ENCODE data around the gene COTL1. TPM values are rescaled to one million over a fixed set of nuclear protein-coding genes. Genes with fewer than 3 reads are reported as not detected.
"Not testable (repeated sequence)": the region's sequence is repeated elsewhere in the genome, so short reads cannot be mapped to it uniquely, and the experiment has no call there.

Gene COTL1
- total RNA-seq, 2 donors from 2014 or later: 79.1 to 138 TPM

DNA sequence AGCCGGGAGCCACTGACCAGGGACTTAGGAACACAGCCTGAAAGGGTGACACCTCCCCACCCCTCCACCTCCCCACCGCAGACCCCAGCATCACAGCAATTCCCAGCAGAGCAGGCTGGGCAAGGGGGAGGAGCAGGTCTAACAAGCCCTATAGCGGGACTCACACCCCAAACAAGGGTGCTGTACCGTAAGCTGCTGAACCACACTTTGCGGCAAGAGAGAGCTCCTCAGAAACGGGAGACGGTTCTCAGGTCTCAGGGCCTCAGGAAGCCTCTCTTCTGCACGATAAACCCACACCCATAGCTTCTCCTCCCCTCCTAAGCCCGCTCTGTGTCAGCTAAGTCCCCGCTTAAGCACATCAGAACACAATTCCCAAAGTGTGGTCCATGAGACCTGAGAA, 11.7 kb upstream of the COTL1 start:
- H3K4me3 ChIP-seq: no peak overlapping the region
- no peak for DNase-seq
- intact Hi-C loops (cut with DNase I): no loop called here
- no peak overlapping the region for H3K9ac ChIP-seq (ENCODE audit: low read depth in 2 of 2, low read length in 2 of 2)
- TF ChIP-seq, protein P1, sequence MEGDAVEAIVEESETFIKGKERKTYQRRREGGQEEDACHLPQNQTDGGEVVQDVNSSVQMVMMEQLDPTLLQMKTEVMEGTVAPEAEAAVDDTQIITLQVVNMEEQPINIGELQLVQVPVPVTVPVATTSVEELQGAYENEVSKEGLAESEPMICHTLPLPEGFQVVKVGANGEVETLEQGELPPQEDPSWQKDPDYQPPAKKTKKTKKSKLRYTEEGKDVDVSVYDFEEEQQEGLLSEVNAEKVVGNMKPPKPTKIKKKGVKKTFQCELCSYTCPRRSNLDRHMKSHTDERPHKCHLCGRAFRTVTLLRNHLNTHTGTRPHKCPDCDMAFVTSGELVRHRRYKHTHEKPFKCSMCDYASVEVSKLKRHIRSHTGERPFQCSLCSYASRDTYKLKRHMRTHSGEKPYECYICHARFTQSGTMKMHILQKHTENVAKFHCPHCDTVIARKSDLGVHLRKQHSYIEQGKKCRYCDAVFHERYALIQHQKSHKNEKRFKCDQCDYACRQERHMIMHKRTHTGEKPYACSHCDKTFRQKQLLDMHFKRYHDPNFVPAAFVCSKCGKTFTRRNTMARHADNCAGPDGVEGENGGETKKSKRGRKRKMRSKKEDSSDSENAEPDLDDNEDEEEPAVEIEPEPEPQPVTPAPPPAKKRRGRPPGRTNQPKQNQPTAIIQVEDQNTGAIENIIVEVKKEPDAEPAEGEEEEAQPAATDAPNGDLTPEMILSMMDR (IDR thresholded peaks at IDR 0.05): no peak
- H3K27ac ChIP-seq: no peak overlapping the region
- no peaks in the 10 kb centered on the region for H3K27me3 ChIP-seq
- H3K4me1 ChIP-seq: no peaks in the 10 kb centered on the region
- no peaks in the 10 kb centered on the region for H3K9me3 ChIP-seq
- H3K36me3 ChIP-seq: no peaks in the 10 kb centered on the region

DNA sequence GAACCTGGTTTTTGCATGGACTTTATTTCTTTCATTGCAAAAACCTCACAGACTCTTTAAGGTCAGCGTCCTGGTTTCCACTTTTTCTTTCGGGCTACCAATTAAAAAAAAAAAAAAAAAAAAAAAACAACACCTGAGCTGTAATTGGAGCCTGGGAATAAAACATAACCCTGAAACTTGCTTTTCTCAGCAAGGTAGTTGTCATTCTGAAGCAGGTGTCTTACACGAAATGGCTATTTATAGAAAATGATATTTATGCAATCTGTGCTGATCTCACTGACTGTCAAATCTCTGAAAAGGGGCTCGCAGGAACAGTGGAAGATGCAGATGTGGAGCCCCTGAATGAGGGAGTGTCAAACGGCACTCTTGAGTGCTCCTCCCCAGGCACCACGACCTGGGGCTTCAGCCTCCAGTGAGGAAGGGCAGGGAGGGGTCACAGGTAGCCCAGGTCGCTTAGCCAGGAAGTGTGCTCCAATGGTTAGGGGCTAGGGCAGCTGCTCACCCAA, 10.4 kb upstream of the COTL1 start:
- intact Hi-C loops (cut with DNase I): no loop called here
- Histone ChIP-seq H3K9me3 (no peaks in the 10 kb centered on the region), H3K27me3 (no peaks in the 10 kb centered on the region), H3K4me1 (no peaks in the 10 kb centered on the region), H3K36me3 (no peaks in the 10 kb centered on the region), H3K27ac (no peak overlapping the region), H3K4me3 (no peak overlapping the region), H3K9ac (ENCODE audit: low read depth in 2 of 2, low read length in 2 of 2) (no peak overlapping the region)
- DNase-seq: no peak
- TF ChIP-seq, protein P1 (IDR thresholded peaks at IDR 0.05): no peak

DNA sequence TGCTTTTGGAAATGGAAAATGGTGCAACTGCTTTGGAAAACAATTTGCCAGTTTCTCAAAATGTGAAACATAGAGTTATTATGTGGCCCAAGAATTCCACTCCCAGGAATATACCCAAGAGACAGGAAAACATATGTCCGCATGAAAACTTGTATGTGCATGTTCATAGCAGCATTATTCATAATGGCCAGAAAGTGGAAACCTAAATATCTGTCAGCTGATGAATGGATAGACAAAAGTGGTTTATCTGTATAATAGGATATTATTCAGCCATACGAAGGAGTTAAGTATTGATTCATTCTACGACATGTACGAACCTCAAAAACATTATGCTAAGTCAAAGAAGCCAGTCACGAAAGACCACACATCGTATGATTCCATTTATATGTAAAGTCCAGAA, 7.7 kb upstream of the COTL1 start:
- Histone ChIP-seq H3K27me3 (no peaks in the 10 kb centered on the region), H3K4me1 (no peaks in the 10 kb centered on the region), H3K27ac (no peak overlapping the region), H3K36me3 (no peaks in the 10 kb centered on the region), H3K4me3 (no peak overlapping the region), H3K9ac (ENCODE audit: low read depth in 2 of 2, low read length in 2 of 2) (no peak overlapping the region), H3K9me3 (no peaks in the 10 kb centered on the region)
- intact Hi-C loops (cut with DNase I): no loop called here
- DNase-seq: no peak
- TF ChIP-seq, protein P1 (IDR thresholded peaks at IDR 0.05): no peak

DNA sequence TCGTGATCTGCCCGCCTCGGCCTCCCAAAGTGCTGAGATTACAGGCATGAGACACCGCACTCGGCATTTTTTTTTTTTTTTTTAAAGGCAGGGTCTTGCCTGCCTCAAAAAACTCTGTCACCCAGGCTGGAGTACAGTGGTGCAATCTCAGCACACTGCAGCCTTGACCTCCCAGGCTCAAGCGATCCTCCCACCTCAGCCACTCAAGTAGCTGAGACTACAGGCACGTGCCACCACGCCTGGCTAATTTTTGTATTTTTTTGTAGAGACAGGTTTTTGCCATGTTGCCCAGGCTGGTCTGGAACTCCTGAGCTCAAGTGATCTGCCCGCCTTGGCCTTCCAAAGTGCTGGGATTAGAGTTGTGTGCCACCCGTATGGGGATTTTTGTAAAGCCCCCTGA, 3.0 kb upstream of the COTL1 start:
- H3K4me1 ChIP-seq; H3K36me3 ChIP-seq; H3K27ac ChIP-seq; DNase-seq; H3K27me3 ChIP-seq; H3K9me3 ChIP-seq; H3K9ac ChIP-seq (ENCODE audit: low read depth in 2 of 2, low read length in 2 of 2); H3K4me3 ChIP-seq: not testable (repeated sequence)
- intact Hi-C loops (cut with DNase I): loop anchor here (5.0 kb wide), 1 partner anchor 106 kb away; no protein-coding TSS in a partner anchor

DNA sequence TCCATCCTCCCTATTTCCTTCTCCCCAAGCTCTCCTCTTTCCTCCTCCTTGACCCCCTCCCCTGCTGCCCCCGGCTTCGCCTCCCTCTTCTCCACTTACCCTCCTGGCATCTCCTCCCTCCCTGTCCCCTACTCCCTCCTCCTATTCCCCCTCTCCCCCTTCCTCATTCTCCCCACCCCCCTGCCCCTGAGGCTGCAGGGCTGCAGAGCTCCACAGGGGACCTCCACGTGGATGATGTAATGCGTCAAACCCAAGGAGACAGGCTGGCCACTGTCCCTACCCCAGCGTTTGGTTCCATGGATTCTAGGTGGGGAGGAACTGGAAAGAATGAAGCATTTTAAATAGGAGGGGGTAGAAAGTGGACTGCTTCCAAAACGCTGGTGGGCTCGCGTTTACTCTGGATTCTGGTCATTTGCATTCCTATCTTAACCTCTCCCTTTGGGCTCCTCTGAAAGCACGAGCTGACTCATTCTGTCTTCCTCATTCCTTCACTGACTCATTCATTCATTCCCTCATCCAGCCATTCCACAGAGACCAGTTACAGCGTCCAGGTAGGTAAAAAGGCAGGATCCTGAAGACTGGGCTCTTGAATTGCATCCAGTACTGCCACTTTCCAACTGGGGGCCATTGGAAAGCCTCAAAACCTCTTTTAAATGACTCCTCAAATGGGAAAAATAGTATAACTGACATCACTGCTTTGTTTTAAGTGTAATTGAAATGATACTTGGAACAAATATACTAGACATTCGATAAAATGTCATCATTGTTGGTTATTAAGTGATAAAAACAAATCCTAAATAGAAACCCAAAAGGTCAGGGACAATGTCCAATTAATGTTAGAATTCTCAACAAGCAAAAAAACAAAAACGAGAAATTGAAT, 943 bp upstream of the COTL1 start:
- TF ChIP-seq, protein P1 (IDR thresholded peaks at IDR 0.05): no peak
- Histone ChIP-seq H3K4me3 (no peak overlapping the region), H3K9me3 (no peaks in the 10 kb centered on the region), H3K4me1 (peaks cover 8% of the 10 kb centered on the region), H3K36me3 (no peaks in the 10 kb centered on the region), H3K27me3 (no peaks in the 10 kb centered on the region), H3K27ac (no peak overlapping the region), H3K9ac (ENCODE audit: low read depth in 2 of 2, low read length in 2 of 2) (peak overlapping the region in 1 of 2 donors; percentile 23)
- DNase-seq: no peak
- intact Hi-C loops (cut with DNase I): loop anchor here (2.0 kb wide), 1 partner anchor 108 kb away; no protein-coding TSS in a partner anchor
